ENCODE results near the gene CGREF1. TPM values are rescaled to one million over a fixed set of nuclear protein-coding genes. Genes with fewer than 3 reads are reported as not detected.

Gene CGREF1
- polyA plus RNA-seq, 1 of the 3 experiments (the other 2 are of a cell fraction): 18.3 TPM

DNA sequence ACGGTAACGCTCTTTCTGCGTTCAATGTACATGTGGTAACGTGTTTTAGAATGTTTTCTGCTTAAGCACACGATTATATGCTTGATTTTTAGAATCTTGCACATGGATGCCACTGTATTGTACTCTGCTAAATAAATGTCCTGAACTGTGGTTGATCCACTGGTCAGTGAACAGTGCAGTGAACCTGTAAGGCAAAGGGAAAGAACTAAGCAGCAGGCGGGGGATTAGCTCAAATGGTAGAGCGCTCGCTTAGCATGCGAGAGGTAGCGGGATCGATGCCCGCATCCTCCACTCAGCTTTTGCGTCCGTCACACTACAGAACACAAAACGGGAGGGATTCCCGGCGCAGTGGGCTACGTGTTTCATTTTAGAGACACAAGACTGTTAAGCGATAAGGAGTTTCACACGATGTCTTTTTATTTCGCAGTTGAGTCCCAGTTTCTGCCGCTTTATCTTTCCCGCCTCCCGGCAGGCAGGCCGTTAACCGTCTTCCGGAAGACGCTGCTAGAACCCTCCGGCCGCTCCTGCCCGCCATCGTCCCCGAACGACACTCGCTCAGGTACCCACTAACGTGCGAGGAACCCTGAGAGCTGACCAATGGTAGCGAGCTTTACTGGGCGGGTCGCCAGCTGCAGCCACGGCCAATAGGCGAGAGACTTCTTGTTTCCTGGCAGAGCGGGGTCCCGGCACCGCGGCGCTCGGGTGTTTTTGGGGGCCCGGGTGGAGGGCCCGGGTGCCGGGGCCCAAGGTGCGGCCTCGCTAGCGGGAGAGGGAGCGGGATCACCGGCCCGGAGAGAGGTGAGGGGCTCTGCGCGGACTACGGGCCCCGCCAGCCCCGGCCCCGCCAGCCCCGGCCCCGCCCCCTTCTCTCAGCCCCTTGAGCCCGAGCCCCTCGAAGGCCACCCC lies 67.7 kb downstream of the CGREF1 start, which contains the start of gene AGBL5:
Gene AGBL5, plus strand, starts transcription at position 673 of the 906 bp plus-strand sequence. CDS start 1,291 bp downstream, outside the sequence.
- POLR2A ChIA-PET: interaction anchor here (0.6 to 4.8 kb wide), 17 partner anchors 8 to 202 kb away, joined by 3 to 80 read pairs (median 8); partner anchors contain the start of genes EMILIN1, KHK, OST4 and TMEM214
- Histone ChIP-seq H3K79me2 (ENCODE audit: insufficient read depth) (no peaks in the 10 kb centered on the region), H3K27ac (ENCODE audit: low read depth in 2 of 2, low read length in 1 of 2) (peak within 1 kb of the TSS; percentile 81 to 98), H3F3A (replicated peaks; ENCODE audit: insufficient read depth) (peaks cover 32% of the 10 kb centered on the region), H3K4me1 (ENCODE audit: control insufficient read depth in 1 of 2, insufficient read depth in 2 of 2, low read depth in 1 of 2, low read length in 1 of 2) (peaks cover 10 to 15% of the 10 kb centered on the region in 2 experiments; a peak in 2 of 4 replicates), H3K4me2 (peak within 1 kb of the TSS; percentile 98), H3K27me3 (ENCODE audit: insufficient read depth) (no peaks in the 10 kb centered on the region), H3K36me3 (replicated peaks in 1 of 2; ENCODE audit: control insufficient read depth in 1 of 2, insufficient read depth in 2 of 2, low read length in 1 of 2) (peaks cover 13 to 31% of the 10 kb centered on the region in 2 experiments), H3K9me3 (no peaks in the 10 kb centered on the region), H3K4me3 (ENCODE audit: low read depth in 2 of 2, low read length in 1 of 2) (peak within 1 kb of the TSS; percentile 86 to 89), H3K9ac (peak within 1 kb of the TSS; percentile 76), H2AFZ (ENCODE audit: low read depth) (peak within 1 kb of the TSS; percentile 71), H3K9me2 (no peaks in the 10 kb centered on the region), H4K20me1 (ENCODE audit: insufficient read depth) (no peaks in the 10 kb centered on the region)
- CTCF ChIA-PET: interaction anchor here (0.6 to 13.5 kb wide), 21 partner anchors 9 to 287 kb away, joined by 3 to 216 read pairs (median 5); partner anchors contain the start of genes ABHD1, EMILIN1, KHK and OST4
- DNase-seq: peak; percentile 100
- WGBS (ENCODE audit: low lambda C conversion rate): under 1% methylated on average over 56 of the region's 67 CpGs
- TF ChIP-seq, protein P1, sequence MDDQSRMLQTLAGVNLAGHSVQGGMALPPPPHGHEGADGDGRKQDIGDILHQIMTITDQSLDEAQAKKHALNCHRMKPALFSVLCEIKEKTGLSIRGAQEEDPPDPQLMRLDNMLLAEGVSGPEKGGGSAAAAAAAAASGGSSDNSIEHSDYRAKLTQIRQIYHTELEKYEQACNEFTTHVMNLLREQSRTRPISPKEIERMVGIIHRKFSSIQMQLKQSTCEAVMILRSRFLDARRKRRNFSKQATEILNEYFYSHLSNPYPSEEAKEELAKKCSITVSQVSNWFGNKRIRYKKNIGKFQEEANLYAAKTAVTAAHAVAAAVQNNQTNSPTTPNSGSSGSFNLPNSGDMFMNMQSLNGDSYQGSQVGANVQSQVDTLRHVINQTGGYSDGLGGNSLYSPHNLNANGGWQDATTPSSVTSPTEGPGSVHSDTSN (IDR thresholded peaks at IDR 0.05): 0 out of 2 replicates have a peak, but pooled peaks have one; percentile 4
- TF ChIP-seq YY1 (IDR thresholded peaks at IDR 0.05; ENCODE audit: low read depth): peak; percentile 65; the same call in 1 of the 2 replicates
- TF ChIP-seq MEF2A (IDR thresholded peaks at IDR 0.05; ENCODE audit: borderline replicate concordance, low read depth): no peak
- TF ChIP-seq MXI1 (IDR thresholded peaks at IDR 0.05; ENCODE audit: low read depth, low read length): peak; percentile 59; the same call in 1 of the 2 replicates
- TF ChIP-seq GABPA (IDR thresholded peaks at IDR 0.05; ENCODE audit: low read depth): peak; percentile 35
- TF ChIP-seq NFIC (IDR thresholded peaks at IDR 0.05; ENCODE audit: borderline replicate concordance): no peak
- TF ChIP-seq RXRA (IDR thresholded peaks at IDR 0.05; ENCODE audit: borderline replicate concordance, low read depth): no peak
- TF ChIP-seq IRF3 (IDR thresholded peaks at IDR 0.05; ENCODE audit: low read depth, low read length): peak; percentile 63
- no peak for TF ChIP-seq GATA2 (CRISPR knock-in tag; IDR thresholded peaks at IDR 0.05)
- peak; percentile 62; the same call in 1 of the 2 replicates for TF ChIP-seq FOXJ3 (CRISPR knock-in tag; IDR thresholded peaks at IDR 0.05)
- TF ChIP-seq SMC3 (IDR thresholded peaks at IDR 0.05; ENCODE audit: low read depth, low read length): no peak
- peak; percentile 63; the same call in 1 of the 2 replicates for TF ChIP-seq ELF1 (IDR thresholded peaks at IDR 0.05)
- no peak for TF ChIP-seq TAF1 (IDR thresholded peaks at IDR 0.05; ENCODE audit: borderline replicate concordance, low read depth, low read length)
- TF ChIP-seq, protein P2, sequence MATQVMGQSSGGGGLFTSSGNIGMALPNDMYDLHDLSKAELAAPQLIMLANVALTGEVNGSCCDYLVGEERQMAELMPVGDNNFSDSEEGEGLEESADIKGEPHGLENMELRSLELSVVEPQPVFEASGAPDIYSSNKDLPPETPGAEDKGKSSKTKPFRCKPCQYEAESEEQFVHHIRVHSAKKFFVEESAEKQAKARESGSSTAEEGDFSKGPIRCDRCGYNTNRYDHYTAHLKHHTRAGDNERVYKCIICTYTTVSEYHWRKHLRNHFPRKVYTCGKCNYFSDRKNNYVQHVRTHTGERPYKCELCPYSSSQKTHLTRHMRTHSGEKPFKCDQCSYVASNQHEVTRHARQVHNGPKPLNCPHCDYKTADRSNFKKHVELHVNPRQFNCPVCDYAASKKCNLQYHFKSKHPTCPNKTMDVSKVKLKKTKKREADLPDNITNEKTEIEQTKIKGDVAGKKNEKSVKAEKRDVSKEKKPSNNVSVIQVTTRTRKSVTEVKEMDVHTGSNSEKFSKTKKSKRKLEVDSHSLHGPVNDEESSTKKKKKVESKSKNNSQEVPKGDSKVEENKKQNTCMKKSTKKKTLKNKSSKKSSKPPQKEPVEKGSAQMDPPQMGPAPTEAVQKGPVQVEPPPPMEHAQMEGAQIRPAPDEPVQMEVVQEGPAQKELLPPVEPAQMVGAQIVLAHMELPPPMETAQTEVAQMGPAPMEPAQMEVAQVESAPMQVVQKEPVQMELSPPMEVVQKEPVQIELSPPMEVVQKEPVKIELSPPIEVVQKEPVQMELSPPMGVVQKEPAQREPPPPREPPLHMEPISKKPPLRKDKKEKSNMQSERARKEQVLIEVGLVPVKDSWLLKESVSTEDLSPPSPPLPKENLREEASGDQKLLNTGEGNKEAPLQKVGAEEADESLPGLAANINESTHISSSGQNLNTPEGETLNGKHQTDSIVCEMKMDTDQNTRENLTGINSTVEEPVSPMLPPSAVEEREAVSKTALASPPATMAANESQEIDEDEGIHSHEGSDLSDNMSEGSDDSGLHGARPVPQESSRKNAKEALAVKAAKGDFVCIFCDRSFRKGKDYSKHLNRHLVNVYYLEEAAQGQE (IDR thresholded peaks at IDR 0.05; ENCODE audit: low read depth, low read length): peak; percentile 11; the same call in 1 of the 2 replicates
- TF ChIP-seq RFX5 (IDR thresholded peaks at IDR 0.05; ENCODE audit: low read length): peak; percentile 69
- no peak for TF ChIP-seq NRF1 (IDR thresholded peaks at IDR 0.05; ENCODE audit: low read depth, low read length)
- TF ChIP-seq RCOR1 (IDR thresholded peaks at IDR 0.05; ENCODE audit: low read length): 0 out of 2 replicates have a peak, but pooled peaks have one; percentile 14
- TF ChIP-seq, protein P3, sequence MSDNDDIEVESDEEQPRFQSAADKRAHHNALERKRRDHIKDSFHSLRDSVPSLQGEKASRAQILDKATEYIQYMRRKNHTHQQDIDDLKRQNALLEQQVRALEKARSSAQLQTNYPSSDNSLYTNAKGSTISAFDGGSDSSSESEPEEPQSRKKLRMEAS (IDR thresholded peaks at IDR 0.05; ENCODE audit: low read depth): peak; percentile 100
- 0 out of 2 replicates have a peak, but pooled peaks have one; percentile 6 for TF ChIP-seq USF1 (IDR thresholded peaks at IDR 0.05; ENCODE audit: borderline replicate concordance, low read depth)
- TF ChIP-seq, protein P4, sequence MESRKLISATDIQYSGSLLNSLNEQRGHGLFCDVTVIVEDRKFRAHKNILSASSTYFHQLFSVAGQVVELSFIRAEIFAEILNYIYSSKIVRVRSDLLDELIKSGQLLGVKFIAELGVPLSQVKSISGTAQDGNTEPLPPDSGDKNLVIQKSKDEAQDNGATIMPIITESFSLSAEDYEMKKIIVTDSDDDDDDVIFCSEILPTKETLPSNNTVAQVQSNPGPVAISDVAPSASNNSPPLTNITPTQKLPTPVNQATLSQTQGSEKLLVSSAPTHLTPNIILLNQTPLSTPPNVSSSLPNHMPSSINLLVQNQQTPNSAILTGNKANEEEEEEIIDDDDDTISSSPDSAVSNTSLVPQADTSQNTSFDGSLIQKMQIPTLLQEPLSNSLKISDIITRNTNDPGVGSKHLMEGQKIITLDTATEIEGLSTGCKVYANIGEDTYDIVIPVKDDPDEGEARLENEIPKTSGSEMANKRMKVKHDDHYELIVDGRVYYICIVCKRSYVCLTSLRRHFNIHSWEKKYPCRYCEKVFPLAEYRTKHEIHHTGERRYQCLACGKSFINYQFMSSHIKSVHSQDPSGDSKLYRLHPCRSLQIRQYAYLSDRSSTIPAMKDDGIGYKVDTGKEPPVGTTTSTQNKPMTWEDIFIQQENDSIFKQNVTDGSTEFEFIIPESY (IDR thresholded peaks at IDR 0.05; ENCODE audit: borderline replicate concordance, low read depth): peak; percentile 54
- peak; percentile 22; the same call in 1 of the 2 replicates for TF ChIP-seq TCF12 (IDR thresholded peaks at IDR 0.05)
- no peak; the same call in 1 of the 2 replicates for TF ChIP-seq FOXM1 (IDR thresholded peaks at IDR 0.05; ENCODE audit: low read depth)
- TF ChIP-seq SIN3A (IDR thresholded peaks at IDR 0.05; ENCODE audit: borderline replicate concordance, low read depth, low read length): no peak

All from SK-N-SH (cell line).